Activated T-helper 1 cell treated with Interleukin-2 at 50 U/mL for 16 hours (primary cell): Measurements from ENCODE around the gene HES5.
"Not testable (repeated sequence)": the region's sequence is repeated elsewhere in the genome, so short reads cannot be mapped to it uniquely, and the experiment has no call there.

Experiments used
- DNase-seq: peaks from one replicate; pipeline ENCODE4 v3.0.0-alpha.2; 2020; ENCODE audit warnings: low read depth

Gene HES5

GRCh38 chr1:2529784-2530512, at the start of gene HES5:
Gene HES5 (minus strand): TSS chr1:2530263. CDS start chr1:2530164, 99 bp downstream.
- no peak for DNase-seq

GRCh38 chr1:2578758-2579118, 48.7 kb upstream of the HES5 start:
- no peak for DNase-seq

- DNase-seq: not testable (repeated sequence)
Observed at GRCh38 chr1:2577565-2578075, 47.6 kb upstream of the HES5 start.

- no peak for DNase-seq
Observed at GRCh38 chr1:2575801-2576663, 46.0 kb upstream of the HES5 start.

- no peak for DNase-seq
Observed at GRCh38 chr1:2574350-2574749, 44.3 kb upstream of the HES5 start.

GRCh38 chr1:2573250-2573920, 43.3 kb upstream of the HES5 start:
- no peak for DNase-seq

GRCh38 chr1:2571348-2571747, 41.3 kb upstream of the HES5 start:
- no peak for DNase-seq

- DNase-seq: no peak
Observed at GRCh38 chr1:2570332-2570731, 40.3 kb upstream of the HES5 start.

GRCh38 chr1:2569703-2570102, 39.6 kb upstream of the HES5 start:
- not testable (repeated sequence) for DNase-seq

- no peak for DNase-seq
Observed at GRCh38 chr1:2569060-2569459, 39.0 kb upstream of the HES5 start.

GRCh38 chr1:2568187-2568816, 38.2 kb upstream of the HES5 start:
- DNase-seq: not testable (repeated sequence)

- no peak for DNase-seq
Observed at GRCh38 chr1:2567083-2567679, 37.1 kb upstream of the HES5 start.

GRCh38 chr1:2566101-2567045, 36.3 kb upstream of the HES5 start:
- DNase-seq: no peak

GRCh38 chr1:2564815-2565374, 34.8 kb upstream of the HES5 start:
- no peak for DNase-seq

- DNase-seq: no peak
Observed at GRCh38 chr1:2564006-2564814, 34.1 kb upstream of the HES5 start.

- DNase-seq: no peak
Observed at GRCh38 chr1:2563205-2563604, 33.1 kb upstream of the HES5 start.

- no peak for DNase-seq
Observed at GRCh38 chr1:2561898-2562895, 32.1 kb upstream of the HES5 start.

- no peak for DNase-seq
Observed at GRCh38 chr1:2561446-2561845, 31.4 kb upstream of the HES5 start.
